Forelimb muscle (tissue), 1 donor: ENCODE data around the gene SGK1. TPM values are rescaled to one million over a fixed set of nuclear protein-coding genes. Genes with fewer than 3 reads are reported as not detected.
"Not testable (repeated sequence)": the region's sequence is repeated elsewhere in the genome, so short reads cannot be mapped to it uniquely, and the experiment has no call there.

Source experiments
- DNase-seq: peaks from one replicate; pipeline ENCODE4 v3.0.0-alpha.2; 2013; ENCODE audit warnings: low read depth
- polyA plus RNA-seq: library from polyadenylated mRNA; unstranded; fragments of 120-200 nt; gene quantifications from one replicate; pipeline ENCODE4 v1.2.1, GENCODE V29; 2013; ENCODE audit not compliant: insufficient read length

SGK1 gene
- polyA plus RNA-seq, 1 donor: 27.7 TPM

GRCh38 chr6:134223796-134224420, 94.0 kb downstream of the SGK1 start:
- DNase-seq: no peak

GRCh38 chr6:134221250-134221649, 96.7 kb downstream of the SGK1 start:
- DNase-seq: no peak

- no peak for DNase-seq
Measured at GRCh38 chr6:134217798-134218140, 100.1 kb downstream of the SGK1 start.

- no peak for DNase-seq
Measured at GRCh38 chr6:134217105-134217797, 100.7 kb downstream of the SGK1 start.

GRCh38 chr6:134216301-134217010, 101.5 kb downstream of the SGK1 start:
- no peak for DNase-seq

GRCh38 chr6:134213410-134213809, 104.5 kb downstream of the SGK1 start:
- DNase-seq: not testable (repeated sequence)

GRCh38 chr6:134211297-134211696, 106.6 kb downstream of the SGK1 start:
- no peak for DNase-seq

- DNase-seq: no peak
Measured at GRCh38 chr6:134207421-134207820, 110.5 kb downstream of the SGK1 start.

GRCh38 chr6:134205366-134205765, 112.5 kb downstream of the SGK1 start:
- no peak for DNase-seq

- DNase-seq: not testable (repeated sequence)
Measured at GRCh38 chr6:134204759-134205158, 113.2 kb downstream of the SGK1 start.

- DNase-seq: no peak
Measured at GRCh38 chr6:134204031-134204430, 113.9 kb downstream of the SGK1 start.

GRCh38 chr6:134201716-134202115, 116.2 kb downstream of the SGK1 start:
- no peak for DNase-seq

GRCh38 chr6:134199848-134200606, 117.9 kb downstream of the SGK1 start:
- no peak for DNase-seq

- DNase-seq: no peak
Measured at GRCh38 chr6:134198093-134198492, 119.8 kb downstream of the SGK1 start.

- not testable (repeated sequence) for DNase-seq
Measured at GRCh38 chr6:134197685-134198084, 120.2 kb downstream of the SGK1 start.

- no peak for DNase-seq
Measured at GRCh38 chr6:134196568-134197193, 121.2 kb downstream of the SGK1 start.

GRCh38 chr6:134195985-134196384, 121.9 kb downstream of the SGK1 start:
- no peak for DNase-seq

- peak; percentile 40 for DNase-seq
Measured at GRCh38 chr6:134195164-134195906, 122.6 kb downstream of the SGK1 start.

- no peak for DNase-seq
Measured at GRCh38 chr6:134193536-134194498, 124.1 kb downstream of the SGK1 start.

GRCh38 chr6:134192609-134193008, 125.3 kb downstream of the SGK1 start:
- DNase-seq: not testable (repeated sequence)
